Hepatocyte (in vitro differentiated cells): ENCODE results near the gene FBXO42.

ENCODE experiments used
- CTCF ChIP-seq: fragments of 200-600 bp; sonication (generic); IDR thresholded peaks from 2 replicates; pipeline ENCODE4 v1.5.1; 2016; ENCODE audit warnings: antibody characterized with exemption, mild to moderate bottlenecking; ENCODE audit not compliant: poor library complexity
- EZH2 ChIP-seq: fragments of 200-600 bp; sonication (generic); IDR thresholded peaks from 2 replicates; pipeline ENCODE4 v1.6.1; 2016; ENCODE audit warnings: antibody characterized with exemption, mild to moderate bottlenecking, borderline replicate concordance
- EZH2phosphoT487 ChIP-seq: fragments of 200-600 bp; sonication (generic); IDR thresholded peaks from one replicate; pipeline ENCODE4 v1.6.1; 2018; ENCODE audit warnings: antibody characterized with exemption, mild to moderate bottlenecking, low read depth, moderate library complexity; ENCODE audit not compliant: unreplicated experiment, severe bottlenecking

- no peak for TF ChIP-seq EZH2phosphoT487
- no peak for TF ChIP-seq EZH2
- no peak for TF ChIP-seq CTCF
These were observed 111.0 kb downstream of the FBXO42 start for GRCh38 chr1:16241221-16241708.
